ENCODE data around the gene LARGE2. TPM values are rescaled to one million over a fixed set of nuclear protein-coding genes. Genes with fewer than 3 reads are reported as not detected.

LARGE2 gene
- total RNA-seq, 2 experiments from 2014 or later: 0.60 to 1.3 TPM

GRCh38 chr11:45941285-45941684 is 18.8 kb downstream of the LARGE2 start:
- H3K36me3 ChIP-seq (ENCODE audit: insufficient read depth, low read length): peaks cover 20% of the 10 kb centered on the region
- CTCF ChIA-PET (ENCODE audit: unreplicated experiment): no interaction called here
- POLR2A ChIA-PET: interaction anchor here (0.7 kb wide), 1 partner anchor 24 kb away, joined by 3 read pairs; the partner anchor contains the start of gene PEX16

GRCh38 chr11:45942381-45942780 is 19.9 kb downstream of the LARGE2 start:
- CTCF ChIA-PET (ENCODE audit: unreplicated experiment): no interaction called here
- peaks cover 29% of the 10 kb centered on the region for H3K36me3 ChIP-seq (ENCODE audit: insufficient read depth, low read length)

More at GRCh38 chr11:45941285-45941684, 18.8 kb downstream of the LARGE2 start:
- TF ChIP-seq EZH2phosphoT487 (IDR thresholded peaks at IDR 0.05; ENCODE audit: borderline replicate concordance, low read depth, low read length) (no peak), CTCF (conservative IDR thresholded peaks at IDR 0.05; ENCODE audit: low read length) (no peak)
- no peaks in the 10 kb centered on the region for H3K9me3 ChIP-seq (ENCODE audit: low read length)
- H3K27ac ChIP-seq (ENCODE audit: low read depth, low read length, poor library complexity, severe bottlenecking): no peak overlapping the region
- H4K20me1 ChIP-seq (ENCODE audit: insufficient read depth, low read length): no peaks in the 10 kb centered on the region
- H3K9me2 ChIP-seq (ENCODE audit: insufficient read depth, low read length): no peaks in the 10 kb centered on the region
- no peak overlapping the region for H2AFZ ChIP-seq (ENCODE audit: low read length)
- DNase-seq (ENCODE audit: low spot score): no peak
- no TSS peak for BruUV-seq (replicated peaks)
- intact Hi-C loops (cut with micrococcal nuclease; ENCODE audit: unreplicated experiment): no loop called here
- H3K79me2 ChIP-seq (ENCODE audit: insufficient read depth, low read depth, low read length): no peaks in the 10 kb centered on the region
- no peak overlapping the region for H3K4me3 ChIP-seq (ENCODE audit: low read depth, low read length, poor library complexity, severe bottlenecking)
- no peak overlapping the region for H3K4me2 ChIP-seq (ENCODE audit: low read length)
- H3K4me1 ChIP-seq (ENCODE audit: insufficient read depth, low read length, poor library complexity, severe bottlenecking): peaks cover 28% of the 10 kb centered on the region

More at GRCh38 chr11:45942381-45942780, 19.9 kb downstream of the LARGE2 start:
- no peak for TF ChIP-seq EZH2phosphoT487 (IDR thresholded peaks at IDR 0.05; ENCODE audit: borderline replicate concordance, low read depth, low read length)
- TF ChIP-seq CTCF (conservative IDR thresholded peaks at IDR 0.05; ENCODE audit: low read length): no peak
- BruUV-seq (replicated peaks): no TSS peak
- no peak overlapping the region for H3K4me2 ChIP-seq (ENCODE audit: low read length)
- no peaks in the 10 kb centered on the region for H3K9me3 ChIP-seq (ENCODE audit: low read length)
- peaks cover 23% of the 10 kb centered on the region for H3K4me1 ChIP-seq (ENCODE audit: insufficient read depth, low read length, poor library complexity, severe bottlenecking)
- no peak overlapping the region for H2AFZ ChIP-seq (ENCODE audit: low read length)
- H4K20me1 ChIP-seq (ENCODE audit: insufficient read depth, low read length): no peaks in the 10 kb centered on the region
- no peaks in the 10 kb centered on the region for H3K79me2 ChIP-seq (ENCODE audit: insufficient read depth, low read depth, low read length)
- H3K9me2 ChIP-seq (ENCODE audit: insufficient read depth, low read length): no peaks in the 10 kb centered on the region
- no peak overlapping the region for H3K4me3 ChIP-seq (ENCODE audit: low read depth, low read length, poor library complexity, severe bottlenecking)
- H3K27ac ChIP-seq (ENCODE audit: low read depth, low read length, poor library complexity, severe bottlenecking): no peak overlapping the region
- POLR2A ChIA-PET: interaction anchor here (0.7 to 1.3 kb wide), 2 partner anchors 11 to 124 kb away, joined by 4 read pairs; no protein-coding TSS in a partner anchor
- no peak for DNase-seq (ENCODE audit: low spot score)
- intact Hi-C loops (cut with micrococcal nuclease; ENCODE audit: unreplicated experiment): no loop called here

Data from OCI-LY7 (cell line).